Uterus (tissue), 2 donors: ENCODE data around the gene TAF11L5.
"Not testable (repeated sequence)": the region's sequence is repeated elsewhere in the genome, so short reads cannot be mapped to it uniquely, and the experiment has no call there.

ENCODE experiments used
- POLR2A ChIP-seq, 2 donors: fragments of 450-650 bp; IDR thresholded peaks; one replicate each; pipeline ENCODE4 v1.6.1; 2016; ENCODE audit warnings: antibody characterized with exemption in 2 of 2, mild to moderate bottlenecking in 1 of 2, moderate library complexity in 1 of 2
- TF ChIP-seq, protein P1 (sequence below), 4 experiments: fragments of 200-600 bp in 2 of 4; fragments of 450-650 bp in 2 of 4; sonication (generic) in 2 of 4; IDR thresholded peaks; one replicate each; pipeline ENCODE4 v1.5.1; 2016 to 2019; ENCODE audit warnings: antibody characterized with exemption in 4 of 4, mild to moderate bottlenecking in 2 of 4, moderate library complexity in 1 of 4

DNA sequence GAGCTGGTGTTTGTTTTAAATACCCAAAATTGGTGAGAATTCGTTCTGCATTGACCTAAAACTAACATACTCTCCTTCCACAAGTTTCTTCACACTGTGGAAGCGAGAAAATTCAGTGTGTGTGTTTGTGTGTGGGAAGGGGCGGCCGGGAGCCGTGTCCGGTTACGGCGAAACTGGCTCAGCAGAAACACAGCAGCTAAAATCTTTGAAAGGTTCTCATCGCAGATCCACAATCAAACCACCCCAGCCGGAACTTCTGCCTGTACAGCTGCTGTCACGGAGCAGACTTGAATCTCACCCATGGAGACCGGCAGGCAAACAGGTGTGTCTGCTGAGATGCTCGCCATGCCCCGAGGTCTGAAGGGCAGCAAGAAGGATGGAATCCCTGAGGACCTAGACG is 3.3 kb downstream of the TAF11L5 start, which contains the start of gene TAF11L6:
- TF ChIP-seq, protein P1, sequence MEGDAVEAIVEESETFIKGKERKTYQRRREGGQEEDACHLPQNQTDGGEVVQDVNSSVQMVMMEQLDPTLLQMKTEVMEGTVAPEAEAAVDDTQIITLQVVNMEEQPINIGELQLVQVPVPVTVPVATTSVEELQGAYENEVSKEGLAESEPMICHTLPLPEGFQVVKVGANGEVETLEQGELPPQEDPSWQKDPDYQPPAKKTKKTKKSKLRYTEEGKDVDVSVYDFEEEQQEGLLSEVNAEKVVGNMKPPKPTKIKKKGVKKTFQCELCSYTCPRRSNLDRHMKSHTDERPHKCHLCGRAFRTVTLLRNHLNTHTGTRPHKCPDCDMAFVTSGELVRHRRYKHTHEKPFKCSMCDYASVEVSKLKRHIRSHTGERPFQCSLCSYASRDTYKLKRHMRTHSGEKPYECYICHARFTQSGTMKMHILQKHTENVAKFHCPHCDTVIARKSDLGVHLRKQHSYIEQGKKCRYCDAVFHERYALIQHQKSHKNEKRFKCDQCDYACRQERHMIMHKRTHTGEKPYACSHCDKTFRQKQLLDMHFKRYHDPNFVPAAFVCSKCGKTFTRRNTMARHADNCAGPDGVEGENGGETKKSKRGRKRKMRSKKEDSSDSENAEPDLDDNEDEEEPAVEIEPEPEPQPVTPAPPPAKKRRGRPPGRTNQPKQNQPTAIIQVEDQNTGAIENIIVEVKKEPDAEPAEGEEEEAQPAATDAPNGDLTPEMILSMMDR (IDR thresholded peaks at IDR 0.05): not testable (repeated sequence)
- not testable (repeated sequence) for TF ChIP-seq POLR2A (IDR thresholded peaks at IDR 0.05)
